HG03045 (cell line): ENCODE results near the gene GPR55.

Experiments used
- ATAC-seq: cut with Tn5 transposase; IDR thresholded peaks from one replicate; pipeline ENCODE4 v1.9.1; 2021; ENCODE audit warnings: mild to moderate bottlenecking, moderate library complexity; ENCODE audit not compliant: unreplicated experiment

The GPR55 gene

DNA sequence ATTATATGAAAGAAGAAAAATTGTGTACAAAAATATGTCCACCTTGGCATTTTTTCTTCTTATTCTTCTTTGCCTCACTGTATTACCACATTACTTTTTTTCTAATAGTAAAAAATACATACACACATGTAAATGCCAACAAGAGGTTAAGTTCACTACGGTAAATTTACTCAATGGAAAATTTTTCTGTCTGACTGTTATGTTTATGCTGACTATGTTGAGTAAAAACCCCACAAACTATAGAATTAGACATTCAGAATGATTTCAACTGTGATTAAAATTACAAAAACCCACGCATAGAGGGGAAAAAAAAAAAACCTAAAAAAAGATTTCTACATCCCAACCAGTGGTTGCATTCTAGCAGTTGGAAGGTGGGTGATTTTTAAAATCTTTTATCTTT, 5.4 kb downstream of the GPR55 start:
- no peak for ATAC-seq

DNA sequence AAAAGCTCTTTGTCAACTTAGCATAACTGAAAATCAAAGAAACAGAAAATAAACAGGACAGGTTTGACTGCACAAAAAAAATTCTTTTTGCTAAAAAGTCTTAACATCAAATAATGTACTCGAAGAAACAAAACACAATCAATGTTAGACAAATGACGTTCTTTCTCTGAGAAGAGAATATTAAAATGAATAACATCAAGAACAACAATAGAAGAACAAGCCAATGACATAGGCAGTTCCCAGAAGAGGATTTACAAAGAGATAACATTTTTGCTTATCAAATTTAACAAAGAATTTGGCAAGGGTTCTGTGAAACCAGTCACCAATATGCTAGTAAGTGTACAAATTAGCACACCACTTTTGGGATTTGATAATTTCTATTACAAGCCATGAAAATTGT, 5.8 kb downstream of the GPR55 start:
- ATAC-seq: no peak

DNA sequence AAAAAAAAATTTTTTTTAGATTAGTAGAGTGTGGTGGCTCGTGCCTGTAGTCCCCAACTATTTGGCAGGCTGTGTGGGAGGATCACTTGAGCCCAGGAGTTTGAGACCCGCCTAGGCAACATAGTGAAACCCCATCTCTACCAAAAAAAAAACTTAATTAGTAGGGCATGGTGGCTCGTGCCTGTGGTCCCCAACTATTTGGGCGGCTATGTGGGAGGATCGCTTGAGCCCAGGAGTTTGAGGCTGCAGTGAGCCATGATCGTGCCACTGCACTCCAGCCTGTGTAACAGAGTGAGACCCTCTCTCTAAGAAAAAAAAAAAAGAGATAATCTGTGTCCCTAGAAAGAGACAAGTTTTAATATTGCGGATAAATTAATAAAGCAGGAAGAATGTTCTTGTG, 8.8 kb downstream of the GPR55 start:
- ATAC-seq: no peak

DNA sequence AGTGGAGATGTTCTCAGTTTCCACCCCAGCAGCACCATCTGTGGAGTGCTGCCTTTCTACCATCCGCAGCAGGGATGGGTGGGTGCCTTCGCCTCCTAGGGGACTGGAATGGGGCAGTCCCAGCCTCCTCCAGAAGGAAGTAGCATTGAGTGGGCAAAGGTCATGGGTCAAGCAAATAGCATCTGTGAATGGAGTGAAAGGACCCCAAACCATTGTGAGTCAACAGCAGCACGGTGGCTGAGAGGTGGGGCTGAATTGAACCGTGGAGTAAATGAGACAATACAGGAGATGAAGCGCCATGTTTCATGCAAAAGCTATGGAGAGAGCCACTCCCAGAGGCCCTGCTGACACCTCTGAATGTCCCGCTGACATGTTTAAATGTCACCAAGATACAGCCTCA, 9.7 kb downstream of the GPR55 start:
- no peak for ATAC-seq

DNA sequence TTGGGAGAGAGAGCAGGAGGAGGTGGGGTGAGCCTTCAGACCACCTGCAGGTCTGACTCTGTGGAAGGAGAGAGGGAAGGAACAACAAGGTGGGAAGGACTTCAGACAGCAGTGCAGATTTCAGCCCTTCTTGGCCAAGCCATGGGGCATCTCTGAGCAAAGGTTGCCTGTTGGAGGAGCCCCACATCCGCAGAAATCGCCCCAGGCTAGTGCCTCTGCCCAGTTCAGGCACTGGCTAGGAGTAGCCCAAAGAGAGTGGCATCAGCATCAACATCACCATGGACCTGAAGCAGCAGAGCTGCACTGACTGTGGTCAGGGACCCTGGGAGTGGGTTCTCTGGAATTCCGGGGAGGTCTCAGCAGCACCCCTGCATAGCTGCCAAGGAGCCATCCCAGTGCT, 10.2 kb downstream of the GPR55 start:
- no peak for ATAC-seq

DNA sequence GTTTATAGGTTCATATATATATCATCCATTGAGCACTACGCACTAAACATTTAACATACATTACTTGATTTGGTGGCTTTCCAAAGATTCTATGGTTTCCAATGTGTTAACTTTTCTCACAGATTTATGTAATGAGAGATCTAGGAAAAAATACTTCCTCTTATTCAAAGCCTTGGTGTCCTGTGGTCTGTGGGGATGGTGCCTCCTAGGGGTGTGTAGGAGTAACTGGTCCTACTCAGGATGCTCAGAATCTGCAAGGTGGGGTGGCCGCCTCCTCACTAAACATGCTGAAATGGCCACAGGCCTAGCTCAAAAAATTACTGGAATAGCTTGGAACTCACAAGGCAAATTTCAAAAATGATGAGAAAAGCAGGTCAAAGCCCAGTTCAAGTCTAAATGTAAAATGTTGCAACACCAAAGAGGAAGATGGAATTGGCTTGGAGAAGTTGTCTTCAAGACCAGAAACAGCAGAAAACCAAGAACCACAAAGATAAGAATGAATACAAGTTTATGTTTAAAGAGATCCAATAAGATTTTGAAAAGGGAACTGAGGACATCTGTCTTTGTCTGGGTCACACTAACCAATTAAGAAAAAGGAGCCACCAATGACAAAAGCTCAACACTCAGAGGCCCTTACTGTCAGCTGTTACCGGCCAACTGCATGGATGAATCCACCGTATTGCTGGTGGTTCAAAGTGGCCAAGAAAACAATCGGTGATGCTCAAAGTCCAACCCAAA, 11.5 kb downstream of the GPR55 start:
- ATAC-seq: no peak

DNA sequence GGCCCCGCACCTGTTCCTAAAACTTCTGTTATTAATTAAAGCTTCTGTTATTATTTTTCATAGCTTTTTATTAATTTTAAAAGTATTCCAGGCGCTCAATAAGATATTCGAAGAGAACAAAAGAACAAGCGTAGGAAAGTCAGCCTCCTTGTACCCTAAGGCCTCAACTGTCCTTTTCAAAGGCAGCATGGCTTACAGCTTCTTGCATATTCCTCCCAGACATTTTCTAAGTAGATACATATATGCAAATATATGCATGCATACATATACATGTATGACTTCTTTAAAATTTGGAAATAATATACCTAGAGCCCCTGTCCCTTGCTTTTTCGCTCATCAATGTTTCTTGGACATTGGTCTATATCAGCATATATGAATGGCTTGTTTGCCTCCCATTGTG, 12.3 kb downstream of the GPR55 start:
- no peak for ATAC-seq

DNA sequence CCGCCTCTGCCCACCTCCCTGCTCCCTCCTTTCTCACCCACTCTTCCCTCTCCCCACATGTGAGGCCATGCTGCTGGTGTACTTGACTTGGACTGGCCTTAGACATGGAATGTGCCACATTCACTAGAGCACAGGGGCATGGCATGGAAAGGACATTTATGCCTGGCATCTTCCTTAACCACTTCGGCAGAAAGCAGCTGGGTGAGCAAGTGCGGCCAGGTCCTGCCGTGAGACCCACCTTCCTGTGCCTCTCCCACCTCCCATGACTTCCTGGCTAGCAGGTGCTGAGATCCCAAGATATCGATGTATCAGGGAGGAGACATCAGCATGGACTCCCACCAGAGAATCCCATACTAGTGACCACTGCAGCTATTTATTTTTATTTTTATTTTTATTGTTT, 13.0 kb downstream of the GPR55 start:
- ATAC-seq: no peak

DNA sequence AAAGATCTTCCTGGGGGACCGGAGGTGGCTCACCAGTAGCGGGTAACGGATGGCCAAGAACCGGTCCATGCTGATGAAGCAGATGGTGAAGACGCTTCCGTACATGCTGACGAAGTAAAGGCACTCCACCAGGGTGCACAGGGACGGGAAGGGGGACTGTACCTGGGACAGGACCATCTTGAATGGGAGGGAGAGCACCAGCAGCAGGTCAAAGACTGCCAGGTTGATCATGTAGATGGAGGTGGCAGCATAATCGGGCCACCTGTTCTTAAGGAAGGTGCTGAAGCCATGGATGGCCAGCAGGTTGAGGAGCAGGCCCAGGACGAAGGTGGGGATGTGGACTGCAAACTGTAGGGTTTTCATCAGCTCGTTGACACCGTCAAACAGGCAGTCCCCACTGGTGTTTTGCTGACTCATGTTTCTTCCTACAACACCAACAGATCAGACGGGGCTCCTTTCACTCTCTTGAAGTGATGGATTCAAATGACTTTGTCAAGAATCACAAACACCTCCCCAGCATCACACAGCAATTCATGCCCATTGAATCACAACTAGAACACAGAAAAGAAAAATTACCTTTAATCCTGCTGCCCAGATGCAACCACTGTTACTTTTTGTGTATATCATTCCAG, 14.4 kb downstream of the GPR55 start:
- no peak for ATAC-seq

DNA sequence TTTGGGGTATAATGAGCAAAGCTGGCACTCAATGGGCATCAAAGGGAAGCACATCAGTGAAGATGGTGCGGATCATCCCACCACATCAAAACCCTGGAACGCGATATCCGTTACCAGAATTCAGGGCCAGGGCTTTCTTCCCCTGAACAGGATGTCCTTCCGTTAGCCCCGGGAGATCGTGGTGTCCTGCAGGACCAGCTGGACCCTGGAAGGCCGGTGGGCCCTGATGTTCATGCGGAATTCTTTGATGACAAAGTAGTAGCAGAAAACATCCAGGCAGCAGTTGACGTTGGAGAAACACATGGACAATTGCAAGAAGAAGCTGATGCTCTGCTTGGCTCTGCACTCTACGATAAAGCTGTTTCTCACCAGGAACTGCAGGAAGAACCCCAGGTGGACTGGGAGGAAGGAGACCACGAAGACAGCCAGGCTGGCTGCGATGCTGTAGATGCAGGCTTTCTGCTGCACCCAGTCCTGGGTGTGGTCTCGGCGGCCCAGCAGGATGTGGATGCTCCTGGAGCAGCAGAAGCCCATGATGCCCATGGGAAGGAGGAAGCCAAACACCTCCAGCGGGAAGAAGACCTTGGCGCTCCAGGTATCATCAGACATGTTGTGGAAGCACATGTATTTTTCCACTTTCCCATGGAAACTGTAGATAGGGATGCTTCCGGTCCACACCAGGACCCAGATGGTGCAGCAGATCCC, 15.0 kb downstream of the GPR55 start:
- ATAC-seq: no peak

DNA sequence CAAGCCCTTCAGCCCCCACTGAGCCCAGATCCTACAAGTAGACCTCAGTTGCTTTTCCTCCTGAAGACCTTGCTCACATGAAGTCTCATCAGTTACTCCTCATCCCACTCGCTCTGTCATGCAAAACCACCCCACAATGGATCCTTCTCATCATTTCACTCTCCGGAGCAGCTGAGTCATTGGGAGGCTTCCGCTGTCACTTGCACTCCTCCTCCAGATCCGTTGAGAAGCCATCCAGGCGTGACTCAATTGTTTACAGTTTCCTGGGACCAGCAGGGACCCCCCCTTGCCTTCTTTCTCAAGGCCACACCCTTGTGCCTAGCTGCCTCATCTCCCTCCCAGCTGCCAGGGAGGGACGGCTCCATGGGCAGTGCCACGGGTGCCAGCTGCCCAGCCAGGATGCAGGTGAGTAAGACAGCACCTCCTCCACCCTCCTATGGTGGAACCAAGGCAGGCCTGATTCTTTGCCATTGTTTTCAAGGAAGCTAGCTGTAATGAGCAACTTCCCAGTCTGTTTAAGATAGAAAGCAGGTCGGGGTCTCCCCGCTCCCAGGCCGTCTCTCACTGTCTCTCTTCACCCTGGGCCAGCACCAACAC, 16.3 kb downstream of the GPR55 start:
- ATAC-seq: no peak

DNA sequence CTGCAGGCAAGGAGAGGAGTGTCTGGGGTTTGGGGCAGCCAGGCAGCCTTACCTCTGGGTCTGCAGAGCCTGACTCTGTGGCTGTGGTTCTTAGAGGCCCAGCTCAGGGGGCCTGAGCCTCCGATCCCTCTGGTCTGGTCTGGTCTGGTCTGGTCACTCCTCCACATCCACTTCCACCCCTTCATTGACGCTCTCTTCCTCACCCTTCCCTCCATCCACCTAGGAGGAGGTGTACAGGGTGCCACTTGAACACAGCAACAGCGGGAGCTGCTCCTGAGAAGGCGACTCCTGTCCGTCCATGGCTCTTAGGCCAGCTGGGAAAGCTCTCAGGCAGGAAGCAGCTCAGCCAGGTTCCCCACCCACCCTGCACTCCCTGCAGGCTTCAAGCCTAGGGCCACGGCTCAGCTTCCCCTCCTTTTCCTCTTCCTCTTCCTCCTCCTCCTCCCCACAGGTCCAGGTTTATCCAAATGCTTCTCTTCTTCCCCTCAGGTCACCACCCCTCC, 16.9 kb downstream of the GPR55 start:
- no peak for ATAC-seq

DNA sequence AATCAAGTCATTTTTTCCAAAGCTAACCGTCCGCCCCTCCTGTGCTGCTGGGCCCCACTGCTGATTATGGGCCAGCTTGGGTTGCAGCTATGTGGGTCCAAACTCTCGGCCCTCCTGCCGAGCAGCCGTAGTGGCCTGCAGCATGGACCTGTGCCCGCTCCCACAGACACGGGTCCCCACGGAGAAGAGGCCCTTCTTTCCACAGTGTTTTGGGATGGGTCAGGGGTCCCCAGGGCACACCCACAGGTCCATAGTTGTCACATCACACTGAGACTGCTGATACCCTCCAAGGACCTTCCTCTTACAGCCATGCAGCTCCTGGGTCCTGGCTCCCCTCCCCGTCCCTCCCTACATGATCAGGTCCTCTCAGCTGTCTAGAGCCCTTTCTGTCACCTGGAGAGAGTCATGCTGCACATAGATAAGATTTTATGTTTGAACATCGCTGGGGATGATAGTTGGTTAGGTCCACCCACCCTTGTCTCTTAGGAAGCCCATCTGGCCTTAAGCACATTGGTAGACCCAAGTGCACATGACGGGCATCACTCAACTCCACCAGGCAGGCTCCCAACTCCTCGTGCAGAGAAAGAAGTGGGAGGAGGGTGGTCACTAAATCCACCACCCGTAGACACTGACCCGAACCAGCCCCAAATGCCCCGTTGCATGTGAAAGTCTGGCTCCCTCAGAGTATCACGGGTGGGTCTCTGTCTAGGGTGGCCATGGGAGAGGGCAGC, 17.5 kb downstream of the GPR55 start:
- ATAC-seq: no peak

DNA sequence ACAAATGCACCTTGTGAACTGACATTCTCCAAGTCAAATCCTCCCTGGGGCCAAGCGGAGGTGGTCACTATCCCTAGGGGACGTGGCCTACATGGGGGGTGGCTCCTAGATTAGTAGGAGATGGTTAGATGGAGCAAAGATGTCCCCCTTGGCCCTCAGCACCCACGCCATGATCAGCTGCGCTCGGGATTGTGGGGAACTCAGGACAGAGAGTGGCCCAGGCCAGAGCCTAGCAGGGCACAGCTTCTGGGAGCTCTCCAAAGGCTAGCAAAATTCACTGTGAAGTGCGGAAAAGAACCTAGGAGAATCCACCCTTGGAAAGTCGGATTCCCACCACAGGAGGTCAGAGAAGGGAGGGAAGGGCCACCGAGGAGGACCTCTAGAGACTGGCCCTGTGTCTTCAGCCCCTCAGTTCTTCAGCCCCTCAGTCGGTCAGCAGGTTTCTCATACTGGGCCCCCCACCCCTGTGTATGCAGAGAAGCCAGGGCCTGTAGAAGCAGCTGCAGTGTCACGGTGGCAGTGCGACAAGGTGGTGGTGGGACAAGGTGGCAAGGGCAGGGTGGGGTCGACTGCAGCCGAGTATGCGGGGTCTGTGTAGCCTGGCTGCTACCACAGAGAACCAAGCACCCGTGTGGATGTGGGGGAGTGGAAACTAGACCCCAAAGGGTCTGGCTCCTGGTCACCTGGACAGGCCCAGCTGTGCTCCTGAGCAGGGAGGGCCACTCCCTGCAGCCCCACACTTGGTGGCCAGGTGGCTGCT, 18.4 kb downstream of the GPR55 start:
- no peak for ATAC-seq

DNA sequence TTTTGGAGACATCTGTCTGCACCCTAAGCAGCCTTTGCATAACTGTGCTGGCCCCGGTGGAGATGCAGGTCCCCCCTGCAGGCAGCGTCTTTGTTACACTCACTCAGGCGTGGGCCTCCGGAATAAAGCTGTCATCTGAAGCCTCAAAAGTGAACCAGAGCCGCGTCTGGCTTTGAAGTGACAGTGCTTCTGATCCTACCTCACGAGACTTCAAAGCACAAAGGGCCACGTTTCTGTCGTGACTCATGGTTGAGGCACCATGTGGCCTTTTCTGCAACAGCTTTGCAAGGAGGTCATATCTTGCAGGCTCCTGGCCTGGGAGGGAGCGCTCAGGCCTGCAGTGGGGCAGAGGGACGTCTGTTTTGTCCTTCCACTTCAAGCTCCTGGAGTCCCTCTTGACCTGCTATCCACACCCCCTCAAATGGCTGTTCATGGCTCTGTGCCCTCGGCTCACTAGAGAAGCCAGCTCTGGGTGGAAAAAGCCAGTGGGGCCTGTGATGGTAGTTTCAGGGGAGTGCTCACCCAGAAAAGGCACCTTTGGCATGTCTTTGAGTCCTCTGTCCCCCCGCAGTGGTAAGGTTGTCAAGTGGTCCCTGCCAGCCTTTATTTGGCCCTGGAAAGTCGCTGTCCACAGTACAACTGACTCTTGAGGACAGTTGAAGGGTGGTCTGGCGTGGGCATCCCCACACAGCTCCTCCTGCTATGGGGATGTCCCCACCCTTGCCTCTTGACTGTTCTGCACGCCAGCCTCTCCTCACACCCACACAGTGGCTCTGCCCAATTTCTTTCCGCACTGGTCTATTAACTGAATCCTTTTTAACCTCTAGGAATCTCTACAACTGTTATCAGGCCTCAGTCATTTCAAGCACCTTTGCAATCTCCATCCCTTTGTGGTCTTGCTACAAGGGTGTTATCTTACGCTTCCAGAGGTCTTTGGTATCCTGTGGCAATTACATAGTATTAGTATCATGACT, 19.3 kb downstream of the GPR55 start:
- ATAC-seq: no peak

DNA sequence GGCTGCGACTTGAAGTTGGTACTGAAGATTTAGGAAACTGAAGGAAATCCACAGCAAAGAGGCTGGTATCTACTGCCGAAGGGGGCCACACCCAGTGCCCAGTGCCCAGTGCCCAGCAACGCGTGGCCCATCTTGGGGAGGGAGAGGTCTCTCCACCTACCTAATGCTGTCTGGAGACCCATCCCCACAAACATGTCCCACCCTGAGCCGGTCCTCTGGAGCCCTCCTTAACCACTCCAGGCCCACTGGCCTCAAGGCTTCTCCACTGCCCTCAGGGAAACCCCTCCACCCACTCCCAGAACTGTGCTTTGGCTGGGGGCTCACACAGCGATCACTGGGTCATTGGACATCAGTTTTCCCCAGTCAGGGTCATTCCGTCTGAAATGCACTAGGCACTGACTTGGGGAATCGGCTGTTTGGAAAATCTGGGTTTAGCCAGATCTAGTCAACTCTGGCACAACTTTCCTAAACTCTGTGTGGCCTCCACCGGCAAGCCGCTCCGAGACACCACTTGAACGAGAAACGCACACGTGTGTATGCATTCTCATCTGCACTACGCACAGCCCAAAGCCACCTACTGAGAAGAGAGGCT, 20.1 kb downstream of the GPR55 start:
- no peak for ATAC-seq

DNA sequence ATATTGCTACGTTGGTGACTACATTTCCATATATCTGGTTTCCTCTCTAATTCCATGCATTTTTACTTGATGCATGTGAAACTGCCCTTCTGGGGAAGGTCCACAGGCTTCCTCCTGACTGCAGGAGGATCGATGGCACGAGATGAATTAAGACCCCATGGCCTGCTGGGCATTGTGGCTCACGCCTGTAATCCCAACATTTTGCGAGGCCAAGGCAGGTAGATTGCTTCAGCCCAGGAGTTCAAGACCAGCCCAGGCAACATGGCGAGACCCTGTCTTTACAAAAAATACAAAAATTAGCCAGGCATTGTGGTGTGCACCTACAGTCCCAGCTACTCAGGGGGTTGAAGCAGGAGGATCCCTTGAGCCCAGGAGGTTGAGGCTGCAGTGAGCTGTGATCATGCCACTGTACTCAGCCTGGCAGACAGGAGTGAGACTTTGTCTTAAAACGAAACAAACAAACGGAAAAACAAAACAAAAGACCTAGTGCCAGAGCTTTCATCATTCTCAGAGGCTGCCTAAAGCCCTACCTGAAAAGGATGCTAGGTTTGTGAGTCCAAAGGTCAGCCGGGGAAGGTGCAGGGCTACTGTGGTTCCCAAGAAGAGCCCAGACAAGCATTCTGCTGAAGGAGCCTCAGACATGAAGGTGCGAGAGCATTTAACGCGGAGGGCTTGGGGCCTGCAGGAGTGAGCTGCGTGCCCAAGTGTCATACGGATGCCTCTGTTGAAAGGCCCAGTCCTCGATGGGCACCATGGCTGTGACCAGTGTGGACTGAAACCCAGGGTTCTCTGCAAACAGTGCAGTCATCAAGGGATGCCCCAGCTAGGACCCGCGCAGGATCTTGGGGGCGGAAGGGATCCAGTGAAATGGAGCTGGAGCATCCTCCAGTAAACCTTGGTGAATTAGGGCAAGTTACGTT, 21.6 kb downstream of the GPR55 start:
- no peak for ATAC-seq
